ENCODE data around the gene GON4L.

- no peak for TF ChIP-seq CTCF (IDR thresholded peaks at IDR 0.05)
- TF ChIP-seq POLR2A (IDR thresholded peaks at IDR 0.05): no peak
Observed at GRCh38 chr1:155809088-155809487, 47.9 kb downstream of the GON4L start.

Measured in heart left ventricle (tissue), 13 donors.